Ascending aorta (tissue), 2 donors: ENCODE results near the gene ZNF41. TPM values are rescaled to one million over a fixed set of nuclear protein-coding genes. Genes with fewer than 3 reads are reported as not detected.

Source experiments
- DNase-seq, 2 donors: peaks; one replicate each; pipeline ENCODE4 v3.0.0-alpha.2; 2019; ENCODE audit warnings: low spot score in 2 of 2
- H3K27ac ChIP-seq, 2 donors: fragments of 200-600 bp; sonication (generic); one replicate each; pipeline ENCODE4 v1.5.1; 2016 to 2017; ENCODE audit warnings: mild to moderate bottlenecking in 1 of 2
- H3K27me3 ChIP-seq: fragments of 200-600 bp; sonication (generic); one replicate; pipeline ENCODE4 v1.5.1; 2017
- H3K36me3 ChIP-seq, 2 donors: fragments of 200-600 bp; sonication (generic); one replicate each; pipeline ENCODE4 v1.5.1; 2016
- H3K4me1 ChIP-seq, 2 donors: fragments of 200-600 bp; sonication (generic); one replicate each; pipeline ENCODE4 v1.5.1; 2016 to 2017; ENCODE audit warnings: mild to moderate bottlenecking in 1 of 2
- H3K4me3 ChIP-seq, 2 donors: fragments of 200-600 bp; sonication (generic); one replicate each; pipeline ENCODE4 v1.5.1; 2016 to 2017; ENCODE audit warnings: mild to moderate bottlenecking in 1 of 2
- H3K9me3 ChIP-seq, 2 donors: fragments of 200-600 bp; sonication (generic); one replicate each; pipeline ENCODE4 v1.5.1; 2016
- CTCF ChIP-seq, 3 experiments: fragments of 200-600 bp in 2 of 3; fragments of 450-650 bp in 1 of 3; sonication (generic) in 2 of 3; IDR thresholded peaks; one replicate each; pipeline ENCODE4 v1.5.1; 2016 to 2019; ENCODE audit warnings: antibody characterized with exemption in 3 of 3, mild to moderate bottlenecking in 1 of 3, moderate library complexity in 1 of 3
- intact Hi-C: fragments of 100-400 bp; cut with DNase I; formaldehyde crosslinking; loops from one replicate; pipeline ENCODE4 v1.15.1; 2023
- total RNA-seq: library from RNA; depleted of rRNA; stranded (reverse); fragments of >200 nt; gene quantifications from one replicate; pipeline ENCODE4 v1.1.0, GENCODE V29; 2016

Gene ZNF41
- total RNA-seq = 2.7 TPM

DNA sequence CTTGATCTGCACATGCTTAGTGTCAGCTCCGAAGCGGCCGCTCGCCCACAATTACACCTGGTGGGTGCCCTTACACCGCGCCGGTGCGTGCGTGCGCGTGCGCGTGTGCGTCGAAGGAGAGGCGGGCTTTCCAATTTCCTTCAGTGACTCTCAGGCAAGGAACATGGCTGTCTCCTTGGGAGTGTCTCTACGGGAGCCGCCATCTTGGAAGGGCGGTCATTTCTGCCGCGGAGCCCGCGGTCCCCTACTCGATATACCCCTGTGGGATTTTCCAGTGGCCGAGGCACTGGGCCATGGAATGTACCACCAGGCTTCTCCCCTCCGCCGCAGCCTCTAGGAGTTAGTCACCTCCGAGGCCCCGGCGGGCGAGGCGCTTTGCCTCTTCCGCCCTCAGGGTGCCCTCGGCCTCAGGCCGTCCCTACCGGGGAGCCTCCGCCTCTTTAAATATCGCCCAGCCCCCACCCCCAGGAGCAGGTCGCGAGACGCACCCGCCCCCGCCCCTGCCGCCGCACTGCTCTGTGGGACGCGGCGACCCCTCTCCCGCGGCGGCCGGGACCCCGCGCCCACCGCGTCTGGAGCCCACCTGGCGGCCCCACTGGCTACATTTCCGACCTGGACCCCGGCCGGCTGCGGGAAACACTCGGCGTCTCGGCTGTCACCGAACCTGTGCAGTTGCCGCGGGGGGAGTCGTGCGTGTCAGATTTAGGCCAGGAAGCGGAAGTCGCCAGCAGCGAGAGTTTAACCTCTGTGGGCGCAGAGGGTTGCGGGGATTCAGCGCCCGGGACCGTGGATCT, at the start of gene ZNF41:
ZNF41 (minus strand) TSS at position 711 of the 794 bp plus-strand sequence. CDS start 15,741 bp downstream, outside the sequence.
- intact Hi-C loops = loop anchor here (2.0 to 10.0 kb wide), 5 partner anchors 40 to 540 kb away; partner anchors contain the start of genes ELK1 and UBA1
- TF ChIP-seq CTCF (IDR thresholded peaks at IDR 0.05) = no peak
- peak; percentile 18 to 82 for DNase-seq
- Histone ChIP-seq H3K4me1 (no peaks in the 10 kb centered on the region), H3K36me3 (no peaks in the 10 kb centered on the region), H3K9me3 (no peaks in the 10 kb centered on the region), H3K27me3 (no peaks in the 10 kb centered on the region), H3K27ac (peak within 1 kb of the TSS; percentile 93 to 94), H3K4me3 (peak within 1 kb of the TSS; percentile 58 to 77)

GRCh38 chrX:47530049-47530448, 47.0 kb upstream of the ZNF41 start:
- TF ChIP-seq CTCF (IDR thresholded peaks at IDR 0.05) = no peak
- no peaks in the 10 kb centered on the region for H3K9me3 ChIP-seq
- no peaks in the 10 kb centered on the region for H3K36me3 ChIP-seq
- H3K4me3 ChIP-seq = no peak overlapping the region
- no peak overlapping the region for H3K27ac ChIP-seq
- no peaks in the 10 kb centered on the region for H3K4me1 ChIP-seq
- no peaks in the 10 kb centered on the region for H3K27me3 ChIP-seq
- no peak for DNase-seq
- intact Hi-C loops = no loop called here

DNA sequence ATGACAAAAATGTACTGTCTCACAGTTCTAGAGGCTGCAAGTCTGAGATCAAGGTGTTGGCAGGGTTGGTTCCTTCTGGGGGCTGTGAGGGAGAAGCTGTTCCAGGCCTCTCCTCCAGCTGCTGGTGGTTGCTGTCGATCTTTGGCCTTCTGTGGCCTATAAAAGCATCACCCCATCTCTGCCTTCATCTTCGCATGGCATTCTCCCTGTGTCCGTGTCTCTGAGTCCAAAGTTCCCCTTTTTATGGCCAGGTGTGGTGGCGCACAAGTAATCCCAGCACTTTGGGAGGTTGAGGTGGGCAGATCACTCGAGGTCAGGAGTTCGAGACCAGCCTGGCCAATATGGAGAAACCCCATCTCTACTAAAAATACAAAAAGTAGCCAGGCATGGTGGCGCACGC, 46.5 kb upstream of the ZNF41 start:
- Histone ChIP-seq H3K4me1 (no peaks in the 10 kb centered on the region), H3K27ac (no peak overlapping the region), H3K4me3 (no peak overlapping the region), H3K36me3 (no peaks in the 10 kb centered on the region), H3K27me3 (no peaks in the 10 kb centered on the region), H3K9me3 (no peaks in the 10 kb centered on the region)
- intact Hi-C loops = no loop called here
- TF ChIP-seq CTCF (IDR thresholded peaks at IDR 0.05) = no peak
- DNase-seq = no peak

DNA sequence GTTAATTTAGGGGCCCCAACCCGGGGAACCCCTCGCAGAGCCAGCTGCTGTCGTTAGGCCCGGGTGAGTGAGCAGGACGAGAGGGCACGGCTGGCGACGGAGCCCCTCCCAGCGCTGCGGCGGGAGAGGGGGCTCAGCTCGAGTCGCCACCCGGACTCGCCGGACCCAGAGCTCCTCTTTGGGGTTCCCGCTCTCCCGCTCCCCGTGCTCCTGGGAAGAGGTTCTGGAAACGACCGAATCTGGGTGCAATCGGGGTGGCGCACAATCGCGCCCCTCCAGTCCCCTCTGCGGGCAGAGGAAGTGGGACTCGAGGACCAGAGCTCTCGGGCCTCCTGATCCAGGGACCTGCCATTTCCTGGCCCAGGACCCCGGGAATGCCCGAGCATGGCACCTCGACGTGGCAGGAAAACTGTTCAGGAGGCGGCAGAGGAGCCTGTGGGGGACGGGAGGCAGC, 40.7 kb upstream of the ZNF41 start:
- peaks cover 0 to 4% of the 10 kb centered on the region in 2 donors for H3K9me3 ChIP-seq
- intact Hi-C loops = loop anchor here (1.0 to 5.0 kb wide), 4 partner anchors 41 to 329 kb away; partner anchors contain the start of gene ZNF41
- no peaks in the 10 kb centered on the region for H3K27me3 ChIP-seq
- H3K36me3 ChIP-seq = no peaks in the 10 kb centered on the region
- H3K4me3 ChIP-seq = peak overlapping the region; percentile 53 to 65
- TF ChIP-seq CTCF (IDR thresholded peaks at IDR 0.05) = no peak
- no peak overlapping the region for H3K27ac ChIP-seq
- DNase-seq = no peak
- no peaks in the 10 kb centered on the region for H3K4me1 ChIP-seq

DNA sequence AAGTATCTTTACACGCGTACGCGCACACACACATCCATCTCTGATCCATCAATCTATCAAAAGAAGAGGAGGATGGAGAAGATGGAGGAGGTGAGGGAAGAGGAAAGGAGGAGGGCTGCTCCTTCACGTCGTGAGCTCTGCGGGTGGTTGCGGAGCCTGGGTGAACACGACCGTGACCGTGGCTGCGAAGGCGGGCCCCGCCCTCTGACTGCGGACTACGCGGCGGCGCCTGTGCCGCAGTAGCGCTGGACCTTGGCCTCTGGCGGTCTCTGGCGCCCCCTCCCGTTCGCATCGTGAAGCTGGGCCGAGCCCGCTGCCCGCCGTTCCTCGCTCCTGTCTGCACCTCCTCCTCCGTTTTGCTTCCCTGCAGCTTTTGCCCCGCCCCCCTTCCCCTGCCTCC, 40.3 kb upstream of the ZNF41 start:
- H3K9me3 ChIP-seq = peaks cover 0 to 4% of the 10 kb centered on the region in 2 donors
- peak overlapping the region; percentile 53 to 65 for H3K4me3 ChIP-seq
- intact Hi-C loops = loop anchor here (1.0 to 5.0 kb wide), 4 partner anchors 41 to 329 kb away; partner anchors contain the start of gene ZNF41
- H3K4me1 ChIP-seq = no peaks in the 10 kb centered on the region
- H3K27me3 ChIP-seq = no peaks in the 10 kb centered on the region
- peak; percentile 80 to 85 (median 82) for TF ChIP-seq CTCF (IDR thresholded peaks at IDR 0.05)
- H3K27ac ChIP-seq = no peak overlapping the region
- no peaks in the 10 kb centered on the region for H3K36me3 ChIP-seq
- DNase-seq = peak in 1 of 2 donors; percentile 87
